PFSK-1 (cell line): ENCODE results near the gene OTULIN.

Experiments used
- FOXP2 ChIP-seq: optimal IDR thresholded peaks from 2 replicates; pipeline ENCODE3; 2011; ENCODE audit warnings: borderline replicate concordance, control low read depth, inconsistent platforms; ENCODE audit not compliant: insufficient read depth; ENCODE audit errors: extremely low read length, extremely low read depth
- POLR2AphosphoS5 ChIP-seq: IDR thresholded peaks from 2 replicates; pipeline ENCODE4 v1.6.1; 2012; ENCODE audit warnings: low read depth, mild to moderate bottlenecking, control low read depth, low read length, moderate library complexity
- REST ChIP-seq, 2 experiments: IDR thresholded peaks; 2 replicates each; pipeline versions ENCODE4 v1.6.1 to v1.8.0; 2011 to 2012; ENCODE audit warnings: low read depth in 2 of 2, low read length in 2 of 2, control low read depth in 1 of 2, inconsistent platforms in 1 of 2, mild to moderate bottlenecking in 1 of 2, moderate library complexity in 1 of 2; ENCODE audit not compliant: insufficient read depth in 1 of 2
- SIN3A ChIP-seq: IDR thresholded peaks from 2 replicates; pipeline ENCODE4 v1.6.1; 2012; ENCODE audit warnings: mild to moderate bottlenecking, low read length, moderate library complexity, borderline replicate concordance; ENCODE audit not compliant: insufficient read depth
- TAF1 ChIP-seq: IDR thresholded peaks from 2 replicates; pipeline ENCODE4 v1.6.1; 2012; ENCODE audit warnings: low read length, control low read depth, borderline replicate concordance; ENCODE audit not compliant: insufficient read depth

The OTULIN gene

DNA sequence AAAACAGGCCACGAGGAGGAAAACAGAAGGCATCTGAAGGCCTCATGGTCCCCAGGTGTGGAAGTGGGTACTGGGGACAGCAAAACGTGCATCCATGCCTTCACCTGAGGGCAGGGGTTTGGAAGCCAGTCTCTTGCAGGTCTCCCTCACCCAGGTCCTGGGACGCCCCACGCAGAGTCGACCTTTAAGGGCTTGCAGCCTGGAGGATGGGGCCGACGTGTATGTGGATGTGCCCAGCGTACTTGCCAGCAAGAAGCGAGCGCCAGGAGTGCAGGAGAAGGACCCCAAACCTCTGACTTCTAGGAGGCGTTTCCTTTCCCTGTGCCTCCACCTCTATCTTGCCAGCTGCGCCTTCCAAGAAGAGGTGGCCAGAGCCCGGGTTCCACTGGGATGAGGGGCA lies 65.9 kb downstream of the OTULIN start:
- TF ChIP-seq SIN3A (no peak), POLR2AphosphoS5 (no peak), TAF1 (no peak), FOXP2 (no peak), REST (IDR thresholded peaks at IDR 0.05; ENCODE audit: insufficient read depth in 1 of 2, low read depth in 2 of 2, low read length in 2 of 2) (no peak)

GRCh38 chr5:14730881-14731280 lies 66.4 kb downstream of the OTULIN start:
- no peak for TF ChIP-seq POLR2AphosphoS5
- TF ChIP-seq SIN3A: no peak
- TF ChIP-seq TAF1: no peak
- TF ChIP-seq FOXP2: no peak
- TF ChIP-seq REST (IDR thresholded peaks at IDR 0.05; ENCODE audit: insufficient read depth in 1 of 2, low read depth in 2 of 2, low read length in 2 of 2): no peak

- no peak for TF ChIP-seq REST (IDR thresholded peaks at IDR 0.05; ENCODE audit: insufficient read depth in 1 of 2, low read depth in 2 of 2, low read length in 2 of 2)
- TF ChIP-seq FOXP2: no peak
Observed at GRCh38 chr5:14732991-14733390, 68.5 kb downstream of the OTULIN start.

GRCh38 chr5:14733661-14734060 lies 69.1 kb downstream of the OTULIN start:
- TF ChIP-seq SIN3A (no peak), TAF1 (no peak), FOXP2 (no peak), REST (IDR thresholded peaks at IDR 0.05; ENCODE audit: insufficient read depth in 1 of 2, low read depth in 2 of 2, low read length in 2 of 2) (no peak), POLR2AphosphoS5 (no peak)

GRCh38 chr5:14734396-14734795 lies 69.9 kb downstream of the OTULIN start:
- TF ChIP-seq SIN3A (no peak), REST (IDR thresholded peaks at IDR 0.05; ENCODE audit: insufficient read depth in 1 of 2, low read depth in 2 of 2, low read length in 2 of 2) (no peak), FOXP2 (no peak), TAF1 (no peak), POLR2AphosphoS5 (no peak)
